Coronary artery (tissue), 2 donors: ENCODE measurements around the gene SPTB.

Experiments used
- DNase-seq: peaks from one replicate; pipeline ENCODE4 v3.0.0-alpha.2; 2017; ENCODE audit warnings: low spot score
- H3K27ac ChIP-seq, 2 donors: fragments of 200-600 bp; sonication (generic); one replicate each; pipeline ENCODE4 v1.5.1; 2016 to 2019
- H3K4me3 ChIP-seq: fragments of 200-600 bp; sonication (generic); 2 replicates; pipeline ENCODE4 v1.5.1; 2016; ENCODE audit warnings: mild to moderate bottlenecking, moderate library complexity
- CTCF ChIP-seq: fragments of 200-600 bp; sonication (generic); IDR thresholded peaks from one replicate; pipeline ENCODE4 v1.5.1; 2019; ENCODE audit warnings: antibody characterized with exemption

SPTB gene

GRCh38 chr14:64769096-64770020 is 110.3 kb downstream of the SPTB start:
- DNase-seq, result no peak
- no peak for TF ChIP-seq CTCF
- Histone ChIP-seq H3K4me3 (no peak overlapping the region), H3K27ac (no peak overlapping the region)

- no peak for DNase-seq
- H3K27ac ChIP-seq, result no peak overlapping the region
- H3K4me3 ChIP-seq, result no peak overlapping the region
- no peak for TF ChIP-seq CTCF
These were observed 111.2 kb downstream of the SPTB start for GRCh38 chr14:64768401-64769095.

- H3K27ac ChIP-seq, result no peak overlapping the region
- H3K4me3 ChIP-seq, result no peak overlapping the region
- no peak for TF ChIP-seq CTCF
- DNase-seq, result no peak
These were observed 112.3 kb downstream of the SPTB start for GRCh38 chr14:64767215-64767964.

GRCh38 chr14:64766430-64767151 is 113.1 kb downstream of the SPTB start:
- no peak for TF ChIP-seq CTCF
- Histone ChIP-seq H3K27ac (no peak overlapping the region), H3K4me3 (no peak overlapping the region)
- DNase-seq, result no peak

GRCh38 chr14:64765740-64766302 is 113.9 kb downstream of the SPTB start:
- TF ChIP-seq CTCF, result no peak
- DNase-seq, result no peak
- H3K4me3 ChIP-seq, result no peak overlapping the region
- H3K27ac ChIP-seq, result no peak overlapping the region
